Brain microvascular endothelial cell (primary cell): ENCODE data around the gene PPP5C.
"Not testable (repeated sequence)": the region's sequence is repeated elsewhere in the genome, so short reads cannot be mapped to it uniquely, and the experiment has no call there.

Source experiments
- DNase-seq: peaks from one replicate; pipeline ENCODE4 v3.0.0-alpha.2; 2020
- H3K27ac ChIP-seq: fragments of 250-450 bp; sonication (Bioruptor Pico); 2 replicates; pipeline ENCODE4 v1.5.1; 2020; ENCODE audit warnings: mild to moderate bottlenecking, moderate library complexity
- H3K27me3 ChIP-seq: fragments of 250-450 bp; sonication (Bioruptor Pico); replicated peaks from 2 replicates; pipeline ENCODE4 v1.5.1; 2020; ENCODE audit warnings: mild to moderate bottlenecking
- H3K36me3 ChIP-seq: fragments of 250-450 bp; sonication (Bioruptor Pico); replicated peaks from 2 replicates; pipeline ENCODE4 v1.5.1; 2020; ENCODE audit warnings: mild to moderate bottlenecking
- H3K4me3 ChIP-seq: 2 replicates; pipeline ENCODE4 v1.5.1; 2011; ENCODE audit warnings: low read depth, mild to moderate bottlenecking, control low read depth, low read length, moderate library complexity
- in situ Hi-C: cut with HindIII; loops from 2 replicates; pipeline ENCODE4 v1.10.0; 2017; ENCODE audit warnings: low sequenced_read_pairs, low pct_ligation_motif_present
- TF ChIP-seq, protein P1 (sequence below): IDR thresholded peaks from 2 replicates; pipeline ENCODE4 v1.5.1; 2011; ENCODE audit warnings: low read depth, mild to moderate bottlenecking, moderate library complexity, low read length, control low read depth, inconsistent platforms; ENCODE audit errors: missing control alignments

PPP5C gene

DNA sequence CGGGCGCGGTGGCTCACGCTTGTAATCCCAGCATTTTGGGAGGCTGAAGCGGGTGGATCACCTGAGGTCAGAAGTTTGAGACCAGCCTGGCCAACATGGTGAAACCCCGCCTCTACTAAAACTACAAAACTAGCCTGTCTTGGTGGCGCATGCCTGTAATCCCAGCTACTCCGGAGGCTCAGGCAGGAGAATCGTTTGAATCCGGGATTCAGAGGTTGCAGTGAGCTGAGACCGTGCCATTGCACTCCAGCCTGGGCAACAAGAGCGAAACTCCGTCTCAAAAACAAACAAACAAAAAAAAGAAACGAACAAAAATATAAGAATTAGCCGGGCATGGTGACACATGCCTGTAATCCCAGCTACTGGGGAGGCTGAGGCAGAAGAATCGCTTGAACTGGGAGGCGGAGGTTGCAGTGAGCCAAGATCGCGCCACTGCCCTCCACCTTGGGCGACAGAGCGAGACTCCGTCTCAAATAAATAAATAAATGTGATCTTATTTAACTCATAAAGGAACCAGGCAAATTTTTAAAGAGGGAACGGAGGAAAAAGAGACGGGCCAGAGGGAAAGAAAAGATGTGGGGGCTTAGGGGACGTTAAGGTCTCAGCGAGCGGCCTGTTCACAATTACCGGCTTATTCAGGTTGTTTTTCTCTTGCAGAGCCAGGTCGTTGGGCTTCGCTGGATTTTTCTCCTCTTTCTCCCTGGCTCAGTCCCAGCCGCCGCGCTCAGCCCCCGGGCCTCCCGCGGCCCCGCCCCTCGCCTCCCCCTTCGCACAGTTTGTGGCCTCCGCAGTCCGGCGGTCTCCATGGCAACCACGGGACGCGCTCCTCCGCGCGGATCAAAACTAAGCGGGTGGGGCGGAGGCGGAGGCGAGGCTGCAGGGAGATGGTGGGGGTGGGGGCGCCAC lies 69.2 kb downstream of the PPP5C start:
- Histone ChIP-seq H3K27ac (peak overlapping the region; percentile 13), H3K4me3 (peak overlapping the region; percentile 52)
- H3K27me3 ChIP-seq, in situ Hi-C loops, H3K36me3 ChIP-seq: not testable (repeated sequence)
- DNase-seq: peak; percentile 87

DNA sequence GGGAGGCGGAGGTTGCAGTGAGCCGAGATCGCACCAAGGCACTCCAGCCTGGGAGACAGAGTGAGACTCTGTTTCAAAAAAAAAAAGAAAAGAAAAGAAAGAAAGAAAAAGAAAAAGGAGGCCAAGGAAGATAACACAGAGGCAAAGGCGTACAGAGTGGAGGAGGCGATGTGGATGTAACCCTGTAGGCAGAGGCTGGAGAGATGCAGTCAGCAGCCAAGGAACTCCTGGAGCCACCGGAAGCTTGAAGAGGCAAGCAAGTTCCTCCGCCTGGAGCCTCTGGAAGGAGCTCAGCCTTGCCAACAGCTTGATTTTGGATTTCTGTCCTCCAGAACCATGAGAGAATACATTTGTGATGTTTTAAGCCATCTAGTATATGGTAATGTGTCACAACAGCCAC lies 73.2 kb downstream of the PPP5C start:
- DNase-seq: no peak
- H3K36me3 ChIP-seq: no peaks in the 10 kb centered on the region
- in situ Hi-C loops: no loop called here
- H3K4me3 ChIP-seq: no peak overlapping the region
- TF ChIP-seq, protein P1, sequence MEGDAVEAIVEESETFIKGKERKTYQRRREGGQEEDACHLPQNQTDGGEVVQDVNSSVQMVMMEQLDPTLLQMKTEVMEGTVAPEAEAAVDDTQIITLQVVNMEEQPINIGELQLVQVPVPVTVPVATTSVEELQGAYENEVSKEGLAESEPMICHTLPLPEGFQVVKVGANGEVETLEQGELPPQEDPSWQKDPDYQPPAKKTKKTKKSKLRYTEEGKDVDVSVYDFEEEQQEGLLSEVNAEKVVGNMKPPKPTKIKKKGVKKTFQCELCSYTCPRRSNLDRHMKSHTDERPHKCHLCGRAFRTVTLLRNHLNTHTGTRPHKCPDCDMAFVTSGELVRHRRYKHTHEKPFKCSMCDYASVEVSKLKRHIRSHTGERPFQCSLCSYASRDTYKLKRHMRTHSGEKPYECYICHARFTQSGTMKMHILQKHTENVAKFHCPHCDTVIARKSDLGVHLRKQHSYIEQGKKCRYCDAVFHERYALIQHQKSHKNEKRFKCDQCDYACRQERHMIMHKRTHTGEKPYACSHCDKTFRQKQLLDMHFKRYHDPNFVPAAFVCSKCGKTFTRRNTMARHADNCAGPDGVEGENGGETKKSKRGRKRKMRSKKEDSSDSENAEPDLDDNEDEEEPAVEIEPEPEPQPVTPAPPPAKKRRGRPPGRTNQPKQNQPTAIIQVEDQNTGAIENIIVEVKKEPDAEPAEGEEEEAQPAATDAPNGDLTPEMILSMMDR: no peak
- no peaks in the 10 kb centered on the region for H3K27me3 ChIP-seq
- no peak overlapping the region for H3K27ac ChIP-seq

DNA sequence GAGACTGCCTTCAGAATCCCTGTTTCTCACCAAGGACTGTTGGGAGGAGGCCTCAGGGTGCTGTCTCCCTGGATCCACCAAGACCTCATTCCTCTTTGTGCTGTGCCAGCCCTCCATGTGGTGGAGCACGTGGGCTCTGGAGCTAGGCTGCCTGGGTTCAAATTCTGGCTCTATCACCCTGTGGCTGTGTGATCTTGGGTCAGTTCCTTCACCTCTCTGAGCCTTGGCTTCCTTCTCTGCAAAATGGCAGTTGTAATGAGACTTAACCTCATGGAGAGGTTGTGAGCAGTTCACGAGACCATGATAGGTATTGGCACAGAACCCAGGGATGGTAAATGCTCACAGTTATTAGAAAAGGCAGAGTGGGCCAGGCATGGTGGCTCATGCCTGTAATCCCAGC lies 75.5 kb downstream of the PPP5C start:
- Histone ChIP-seq H3K36me3 (no peaks in the 10 kb centered on the region), H3K4me3 (no peak overlapping the region), H3K27me3 (no peaks in the 10 kb centered on the region), H3K27ac (no peak overlapping the region)
- in situ Hi-C loops: no loop called here
- DNase-seq: no peak
- TF ChIP-seq, protein P1: no peak

DNA sequence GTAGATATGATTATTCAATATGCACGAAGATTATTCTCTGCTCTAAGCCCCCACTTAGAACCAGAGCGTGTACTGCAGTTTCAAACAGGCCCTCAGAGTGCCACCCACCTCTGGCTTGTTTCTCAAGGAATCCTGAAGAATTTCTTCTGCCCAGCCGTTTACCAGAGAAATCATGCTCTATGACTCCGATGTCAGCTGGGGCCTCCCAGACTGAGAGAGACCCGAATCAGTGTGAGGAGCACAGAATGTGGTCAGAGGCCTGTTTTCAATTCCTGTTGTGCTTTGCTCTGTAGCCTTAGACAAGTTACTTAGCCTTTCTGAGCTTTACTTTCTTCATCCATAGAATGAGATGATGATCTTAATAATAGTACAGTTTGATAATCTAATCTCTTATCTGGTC lies 76.3 kb downstream of the PPP5C start:
- H3K4me3 ChIP-seq: no peak overlapping the region
- H3K27me3 ChIP-seq: peaks cover 2% of the 10 kb centered on the region
- no peak overlapping the region for H3K27ac ChIP-seq
- in situ Hi-C loops: no loop called here
- H3K36me3 ChIP-seq: no peaks in the 10 kb centered on the region
- no peak for DNase-seq
- TF ChIP-seq, protein P1: no peak

DNA sequence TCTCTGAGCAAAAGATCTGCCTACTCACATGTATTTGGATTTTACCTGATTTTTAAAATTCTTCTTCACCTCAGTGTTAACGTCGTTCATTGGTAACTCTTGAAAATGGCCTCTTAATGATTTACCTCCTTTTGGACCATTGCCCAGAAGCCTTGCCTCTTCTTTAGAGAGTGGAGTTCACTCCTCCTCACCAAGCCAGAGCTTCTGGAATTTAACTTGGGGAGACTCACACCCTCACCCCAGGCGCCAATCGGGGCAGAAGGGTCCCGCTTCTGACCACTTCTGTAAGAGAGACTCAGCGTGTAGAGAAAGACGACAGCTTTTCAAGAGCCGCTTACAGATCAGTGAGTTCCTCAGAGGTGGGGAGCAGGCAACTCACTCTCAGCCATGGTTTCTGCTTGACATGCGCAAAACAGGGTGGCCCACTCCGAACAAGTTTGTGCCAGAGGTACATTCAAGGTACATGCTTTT lies 79.2 kb downstream of the PPP5C start:
- H3K27me3 ChIP-seq: peaks cover 2% of the 10 kb centered on the region
- DNase-seq: no peak
- in situ Hi-C loops: no loop called here
- H3K4me3 ChIP-seq: peak overlapping the region; percentile 67
- H3K36me3 ChIP-seq: no peaks in the 10 kb centered on the region
- H3K27ac ChIP-seq: no peak overlapping the region
- TF ChIP-seq, protein P1: no peak

DNA sequence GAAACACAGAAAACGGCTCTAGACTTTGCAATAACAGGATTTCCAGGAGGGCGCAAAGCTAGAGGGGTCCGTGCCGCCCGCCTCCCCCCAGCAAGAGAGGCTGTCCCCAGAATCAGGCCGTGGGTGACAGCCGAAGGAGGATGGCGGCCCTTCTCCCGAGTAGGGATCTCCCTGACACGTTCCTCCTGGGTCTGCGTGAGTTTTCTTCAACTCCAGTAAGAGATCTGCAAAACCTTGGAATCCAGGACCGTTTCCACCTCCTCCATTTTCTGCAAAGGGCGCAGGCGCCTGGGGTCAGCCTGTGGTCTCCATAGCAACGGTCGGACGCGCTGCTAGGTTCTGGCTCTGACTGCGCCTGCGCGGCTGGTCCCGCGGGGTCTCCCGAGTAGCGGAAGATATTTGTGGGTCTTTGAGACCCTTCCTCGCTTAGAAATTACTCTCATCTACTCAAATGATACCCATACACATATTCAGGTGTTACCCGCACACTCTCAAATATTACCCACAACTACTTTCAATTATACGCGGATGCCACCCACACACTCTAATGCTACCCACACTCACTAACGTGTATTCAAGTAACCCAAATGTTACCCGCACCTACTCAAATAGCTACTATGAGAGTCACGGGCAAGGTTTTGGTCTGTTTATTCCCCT lies 79.7 kb downstream of the PPP5C start:
- TF ChIP-seq, protein P1: no peak
- peak overlapping the region; percentile 67 for H3K4me3 ChIP-seq
- H3K27me3 ChIP-seq: peaks cover 2% of the 10 kb centered on the region
- peak; percentile 56 for DNase-seq
- no peak overlapping the region for H3K27ac ChIP-seq
- in situ Hi-C loops: no loop called here
- H3K36me3 ChIP-seq: no peaks in the 10 kb centered on the region
